HUES48 (cell line): Measurements from ENCODE around the gene CYP3A7.
"Not testable (repeated sequence)": the region's sequence is repeated elsewhere in the genome, so short reads cannot be mapped to it uniquely, and the experiment has no call there.

Experiments
- H3K27ac ChIP-seq: one replicate; pipeline ENCODE4 v1.7.0; 2013; ENCODE audit warnings: low read depth, low read length, inconsistent platforms
- H3K27me3 ChIP-seq: 2 replicates; pipeline ENCODE4 v1.6.1; 2013; ENCODE audit warnings: mild to moderate bottlenecking, low read length; ENCODE audit not compliant: control insufficient read depth, insufficient read depth
- H3K36me3 ChIP-seq: 2 replicates; pipeline ENCODE4 v1.6.1; 2013; ENCODE audit warnings: low read length; ENCODE audit not compliant: control insufficient read depth, insufficient read depth
- H3K4me1 ChIP-seq: 2 replicates; pipeline ENCODE4 v1.6.1; 2013; ENCODE audit warnings: mild to moderate bottlenecking, low read length; ENCODE audit not compliant: control insufficient read depth, insufficient read depth
- H3K4me3 ChIP-seq: 2 replicates; pipeline ENCODE4 v1.5.1; 2013; ENCODE audit warnings: mild to moderate bottlenecking, low read depth, low read length
- H3K9ac ChIP-seq: 2 replicates; pipeline ENCODE4 v1.6.1; 2013; ENCODE audit warnings: mild to moderate bottlenecking, low read depth, low read length, moderate library complexity
- H3K9me3 ChIP-seq: 2 replicates; pipeline ENCODE4 v1.6.1; 2013; ENCODE audit warnings: low read length; ENCODE audit not compliant: control insufficient read depth, insufficient read depth

Gene CYP3A7

DNA sequence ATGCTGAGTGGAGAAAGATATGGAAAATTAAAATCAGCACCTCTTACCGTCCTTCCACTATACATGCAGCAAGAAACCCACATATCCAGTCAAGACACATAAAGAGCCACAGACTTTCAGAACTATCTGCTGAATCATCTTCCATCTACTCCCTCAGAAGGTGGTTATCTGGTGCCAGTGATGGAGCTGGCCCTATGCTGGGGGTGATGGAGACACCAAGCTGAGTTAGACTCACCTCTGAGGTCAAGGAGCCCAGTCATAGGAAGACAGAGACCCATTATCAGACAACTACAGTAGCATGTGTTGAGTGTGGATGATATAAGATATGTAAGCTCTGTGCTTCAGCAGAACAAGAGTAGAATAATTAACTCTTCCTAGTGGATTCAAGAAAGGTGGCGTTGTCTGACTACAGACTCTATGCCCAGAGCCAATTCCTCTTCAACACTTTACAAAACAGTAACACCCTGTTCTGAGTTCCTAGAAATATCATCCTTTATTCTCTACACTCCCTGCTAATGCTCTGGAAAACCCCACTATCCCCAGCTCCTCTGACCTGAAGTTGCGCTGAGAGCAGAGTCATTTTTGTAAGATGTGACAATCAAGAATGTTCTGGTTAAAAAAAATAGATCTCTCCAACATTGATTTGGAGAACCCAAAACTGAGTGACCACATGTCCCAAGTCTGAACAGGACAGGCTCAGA is 69.5 kb downstream of the CYP3A7 start:
- H3K9ac ChIP-seq, result no peak overlapping the region
- no peak overlapping the region for H3K4me3 ChIP-seq
- peaks cover 9% of the 10 kb centered on the region for H3K9me3 ChIP-seq
- no peaks in the 10 kb centered on the region for H3K36me3 ChIP-seq
- H3K4me1 ChIP-seq, result no peaks in the 10 kb centered on the region
- H3K27me3 ChIP-seq, result no peaks in the 10 kb centered on the region
- no peak overlapping the region for H3K27ac ChIP-seq

DNA sequence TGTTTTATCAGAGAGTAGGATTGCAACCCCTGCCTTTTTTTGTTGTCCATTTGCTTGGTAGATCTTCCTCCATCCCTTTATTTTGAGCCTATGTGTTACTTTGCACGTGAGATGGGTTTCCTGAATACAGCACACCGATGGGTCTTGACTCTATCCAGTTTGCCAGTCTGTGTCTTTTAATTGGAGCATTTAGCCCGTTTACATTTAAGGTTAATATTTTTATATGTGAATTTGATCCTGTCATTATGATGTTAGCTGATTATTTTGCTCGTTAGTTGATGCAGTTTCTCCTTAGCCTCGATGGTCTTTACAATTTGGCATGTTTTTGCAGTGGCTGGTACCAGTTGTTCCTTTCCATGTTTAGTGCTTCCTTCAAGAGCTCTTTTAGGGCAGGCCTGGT is 77.1 kb downstream of the CYP3A7 start:
- H3K36me3 ChIP-seq, H3K27ac ChIP-seq, H3K4me3 ChIP-seq, H3K4me1 ChIP-seq, H3K9ac ChIP-seq, H3K27me3 ChIP-seq: not testable (repeated sequence)
- peaks cover 15% of the 10 kb centered on the region for H3K9me3 ChIP-seq
